Fibroblast of skin of abdomen (primary cell): ENCODE data around the gene MARS1.
"Not testable (repeated sequence)": the region's sequence is repeated elsewhere in the genome, so short reads cannot be mapped to it uniquely, and the experiment has no call there.

Experiments
- DNase-seq: peaks from one replicate; pipeline ENCODE4 v3.0.0-alpha.2; 2013

MARS1 gene

GRCh38 chr12:57495051-57495701 lies 7.3 kb downstream of the MARS1 start:
- not testable (repeated sequence) for DNase-seq

GRCh38 chr12:57496822-57497221 lies 9.0 kb downstream of the MARS1 start:
- no peak for DNase-seq

GRCh38 chr12:57497223-57498131 lies 9.6 kb downstream of the MARS1 start:
- DNase-seq: no peak

- DNase-seq: no peak
These were observed 10.2 kb downstream of the MARS1 start for GRCh38 chr12:57498132-57498502.

GRCh38 chr12:57498571-57498970 lies 10.7 kb downstream of the MARS1 start:
- no peak for DNase-seq

GRCh38 chr12:57500213-57500612 lies 12.3 kb downstream of the MARS1 start:
- no peak for DNase-seq

- not testable (repeated sequence) for DNase-seq
These were observed 14.6 kb downstream of the MARS1 start for GRCh38 chr12:57502311-57502969.

- not testable (repeated sequence) for DNase-seq
These were observed 18.7 kb downstream of the MARS1 start for GRCh38 chr12:57506541-57506940.

GRCh38 chr12:57507796-57508195 lies 19.9 kb downstream of the MARS1 start:
- not testable (repeated sequence) for DNase-seq

GRCh38 chr12:57511161-57511560 lies 23.3 kb downstream of the MARS1 start:
- no peak for DNase-seq

GRCh38 chr12:57511588-57512325 lies 23.9 kb downstream of the MARS1 start:
- no peak for DNase-seq

GRCh38 chr12:57512665-57513064 lies 24.8 kb downstream of the MARS1 start:
- DNase-seq: no peak

- DNase-seq: no peak
These were observed 25.4 kb downstream of the MARS1 start for GRCh38 chr12:57513266-57513665.

- not testable (repeated sequence) for DNase-seq
These were observed 25.8 kb downstream of the MARS1 start for GRCh38 chr12:57513677-57514076.

- DNase-seq: not testable (repeated sequence)
These were observed 26.4 kb downstream of the MARS1 start for GRCh38 chr12:57514246-57514645.

GRCh38 chr12:57514720-57515407 lies 27.0 kb downstream of the MARS1 start:
- no peak for DNase-seq

GRCh38 chr12:57515408-57515933 lies 27.6 kb downstream of the MARS1 start:
- no peak for DNase-seq

GRCh38 chr12:57515934-57516541 lies 28.2 kb downstream of the MARS1 start:
- DNase-seq: no peak

GRCh38 chr12:57516617-57517153 lies 28.8 kb downstream of the MARS1 start:
- no peak for DNase-seq

- peak; percentile 59 for DNase-seq
These were observed 29.3 kb downstream of the MARS1 start for GRCh38 chr12:57517187-57517586.

GRCh38 chr12:57517718-57518117 lies 29.9 kb downstream of the MARS1 start:
- DNase-seq: not testable (repeated sequence)
